GM23248 (cell line): ENCODE measurements around the gene IDH3A. TPM values are rescaled to one million over a fixed set of nuclear protein-coding genes. Genes with fewer than 3 reads are reported as not detected.
A peak's percentile ranks its signal among the peaks of the same experiment; 100 is the strongest.
"Not testable (repeated sequence)": the region's sequence is repeated elsewhere in the genome, so short reads cannot be mapped to it uniquely, and the experiment has no call there.

Experiments used
- DNase-seq: peaks from one replicate; pipeline ENCODE4 v3.0.0-alpha.2; 2015
- H2AFZ ChIP-seq: fragments of 200-600 bp; sonication (generic); 2 replicates; pipeline ENCODE4 v1.6.1; 2016; ENCODE audit warnings: antibody characterized with exemption
- H3F3A ChIP-seq: fragments of 200-600 bp; sonication (generic); 2 replicates; pipeline ENCODE4 v1.6.1; 2016; ENCODE audit warnings: mild to moderate bottlenecking, antibody characterized with exemption, mixed run types; ENCODE audit not compliant: insufficient read depth
- H3K27ac ChIP-seq: fragments of 200-600 bp; sonication (generic); 2 replicates; pipeline ENCODE4 v1.5.1; 2016; ENCODE audit warnings: mild to moderate bottlenecking
- H3K27me3 ChIP-seq: fragments of 200-600 bp; sonication (generic); replicated peaks from 2 replicates; pipeline ENCODE4 v1.6.1; 2016; ENCODE audit warnings: mild to moderate bottlenecking; ENCODE audit not compliant: insufficient read depth
- H3K36me3 ChIP-seq: fragments of 200-600 bp; sonication (generic); 2 replicates; pipeline ENCODE4 v1.6.1; 2016; ENCODE audit warnings: low read depth, mild to moderate bottlenecking
- H3K4me1 ChIP-seq: fragments of 200-600 bp; sonication (generic); 2 replicates; pipeline ENCODE4 v1.6.1; 2016; ENCODE audit warnings: mild to moderate bottlenecking; ENCODE audit not compliant: insufficient read depth
- H3K4me2 ChIP-seq: fragments of 200-600 bp; sonication (generic); one replicate; pipeline ENCODE4 v1.6.1; 2016; ENCODE audit warnings: mild to moderate bottlenecking; ENCODE audit not compliant: unreplicated experiment
- H3K4me3 ChIP-seq: fragments of 200-600 bp; sonication (generic); 2 replicates; pipeline ENCODE4 v1.5.1; 2016; ENCODE audit warnings: mild to moderate bottlenecking
- H3K79me2 ChIP-seq: fragments of 200-600 bp; sonication (generic); 2 replicates; pipeline ENCODE4 v1.6.1; 2016; ENCODE audit warnings: mild to moderate bottlenecking; ENCODE audit not compliant: insufficient read depth
- H3K9ac ChIP-seq: fragments of 200-600 bp; sonication (generic); 2 replicates; pipeline ENCODE4 v1.6.1; 2016; ENCODE audit warnings: mild to moderate bottlenecking
- H3K9me2 ChIP-seq: fragments of 200-600 bp; sonication (generic); 2 replicates; pipeline ENCODE4 v1.6.1; 2016; ENCODE audit warnings: mixed run types, mild to moderate bottlenecking, moderate library complexity; ENCODE audit not compliant: insufficient read depth
- H3K9me3 ChIP-seq: fragments of 200-600 bp; sonication (generic); one replicate; pipeline ENCODE4 v1.6.1; 2017; ENCODE audit warnings: low read depth
- H4K20me1 ChIP-seq: fragments of 200-600 bp; sonication (generic); 2 replicates; pipeline ENCODE4 v1.6.0; 2016; ENCODE audit not compliant: insufficient read depth
- EZH2 ChIP-seq: fragments of 200-600 bp; sonication (generic); IDR thresholded peaks from 2 replicates; pipeline ENCODE4 v1.6.1; 2018; ENCODE audit warnings: antibody characterized with exemption, mild to moderate bottlenecking; ENCODE audit not compliant: insufficient read depth, poor library complexity, severe bottlenecking
- EZH2phosphoT487 ChIP-seq: fragments of 200-600 bp; sonication (generic); IDR thresholded peaks from 2 replicates; pipeline ENCODE4 v1.6.1; 2018; ENCODE audit warnings: antibody characterized with exemption, moderate library complexity, mild to moderate bottlenecking, low read depth; ENCODE audit not compliant: insufficient read depth
- WGBS, 2 experiments: methylation state at CpG; one replicate each; pipeline ENCODE4 v1.1.6; 2015 to 2017; ENCODE audit warnings: low lambda C conversion rate in 2 of 2, low coverage in 1 of 2; ENCODE audit errors: missing lambda C conversion rate in 2 of 2; 5-methylcytosine and 5-hydroxymethylcytosine counted together
- in situ Hi-C: fragments of 300-500 bp; cut with MboI; formaldehyde crosslinking; loops from 2 replicates; pipeline ENCODE4 v1.15.0; 2020
- polyA plus RNA-seq: library from polyadenylated mRNA; unstranded; fragments of >200 nt; fragmentation: Nextera tagmentation; extraction: Ambion mirVana; gene quantifications from 2 replicates; pipeline ENCODE4 v1.2.1, GENCODE V29; 2016
- total RNA-seq: library from RNA; depleted of rRNA; stranded (reverse); fragments of >200 nt; shearing (Covaris generic); gene quantifications from 2 replicates; pipeline ENCODE4 v1.2.3, GENCODE V29; 2014

IDH3A gene
- total and polyA plus RNA-seq, 2 experiments from 2014 or later, result 47.1 to 50.3 TPM

GRCh38 chr15:78148392-78149067 lies 632 bp upstream of the IDH3A start:
- DNase-seq, result peak; percentile 44
- Histone ChIP-seq H3K4me3 (peak overlapping the region; percentile 97), H3K9me3 (no peaks in the 10 kb centered on the region), H3K27ac (peak overlapping the region; percentile 48; the same call in 1 of the 2 replicates), H4K20me1 (no peaks in the 10 kb centered on the region), H3K79me2 (peaks cover 43% of the 10 kb centered on the region), H3K4me2 (peak overlapping the region; percentile 99), H3F3A (no peaks in the 10 kb centered on the region), H3K27me3 (no peaks in the 10 kb centered on the region), H3K9me2 (no peaks in the 10 kb centered on the region), H3K9ac (peak overlapping the region; percentile 90), H3K4me1 (peaks cover 16% of the 10 kb centered on the region; the same call in 1 of the 2 replicates), H3K36me3 (no peaks in the 10 kb centered on the region), H2AFZ (peak overlapping the region; percentile 98)
- in situ Hi-C loops, result no loop called here
- 10 to 12% methylated on average over 14 of the region's 14 CpGs for WGBS, 2 experiments
- TF ChIP-seq EZH2 (no peak), EZH2phosphoT487 (no peak)

GRCh38 chr15:78149805-78150751 lies 916 bp downstream of the IDH3A start:
- Histone ChIP-seq H3K27me3 (no peaks in the 10 kb centered on the region), H3K36me3 (no peaks in the 10 kb centered on the region), H3K9me3 (no peaks in the 10 kb centered on the region), H3K4me3 (peak overlapping the region; percentile 97), H2AFZ (peak overlapping the region; percentile 98), H3F3A (no peaks in the 10 kb centered on the region), H4K20me1 (no peaks in the 10 kb centered on the region), H3K9ac (peak overlapping the region; percentile 90), H3K4me1 (peaks cover 16% of the 10 kb centered on the region; the same call in 1 of the 2 replicates), H3K27ac (no peak overlapping the region), H3K9me2 (no peaks in the 10 kb centered on the region), H3K4me2 (peak overlapping the region; percentile 89), H3K79me2 (peaks cover 55% of the 10 kb centered on the region)
- DNase-seq, result no peak
- TF ChIP-seq EZH2phosphoT487, result no peak
- no peak for TF ChIP-seq EZH2
- 12 to 13% methylated on average over 20 of the region's 20 CpGs for WGBS, 2 experiments
- in situ Hi-C loops, result no loop called here

- H3K9ac ChIP-seq, H3K36me3 ChIP-seq, H3K27me3 ChIP-seq, DNase-seq, in situ Hi-C loops, H3K4me2 ChIP-seq, H3K27ac ChIP-seq, H4K20me1 ChIP-seq, H2AFZ ChIP-seq, H3K4me3 ChIP-seq, H3K9me3 ChIP-seq, H3K9me2 ChIP-seq, H3F3A ChIP-seq: not testable (repeated sequence)
- Histone ChIP-seq H3K79me2 (peaks cover 55% of the 10 kb centered on the region), H3K4me1 (peaks cover 16% of the 10 kb centered on the region; the same call in 1 of the 2 replicates)
- 89 to 92% methylated on average over 8 of the region's 8 CpGs for WGBS, 2 experiments
Observed at GRCh38 chr15:78151075-78151474, 1.9 kb downstream of the IDH3A start.

GRCh38 chr15:78154955-78155354 lies 5.8 kb downstream of the IDH3A start:
- Histone ChIP-seq H4K20me1 (no peaks in the 10 kb centered on the region), H3K36me3 (0 out of 2 replicates have a peak, but pooled peaks cover 7% of the 10 kb centered on the region), H3K27me3 (no peaks in the 10 kb centered on the region), H3K9me3 (no peaks in the 10 kb centered on the region), H3F3A (no peaks in the 10 kb centered on the region), H3K4me1 (0 out of 2 replicates have a peak, but pooled peaks cover 6% of the 10 kb centered on the region), H2AFZ (no peak overlapping the region), H3K27ac (no peak overlapping the region), H3K79me2 (peaks cover 46% of the 10 kb centered on the region), H3K9me2 (no peaks in the 10 kb centered on the region), H3K4me3 (no peak overlapping the region), H3K9ac (no peak overlapping the region), H3K4me2 (no peak overlapping the region)
- 93 to 94% methylated on average over 3 of the region's 3 CpGs for WGBS, 2 experiments
- DNase-seq, result no peak
- TF ChIP-seq EZH2 (no peak), EZH2phosphoT487 (no peak)
- in situ Hi-C loops, result no loop called here
